BE2C (cell line): ENCODE results near the gene TNIP3.
"Not testable (repeated sequence)": the region's sequence is repeated elsewhere in the genome, so short reads cannot be mapped to it uniquely, and the experiment has no call there.

Source experiments
- DNase-seq: peaks from one replicate; pipeline ENCODE4 v3.0.0-alpha.2; 2020
- H3K27me3 ChIP-seq: fragments of 250-450 bp; sonication (Bioruptor Pico); 2 replicates; pipeline ENCODE4 v1.5.1; 2020; ENCODE audit warnings: mild to moderate bottlenecking
- H3K36me3 ChIP-seq: fragments of 250-450 bp; sonication (Bioruptor Pico); 2 replicates; pipeline ENCODE4 v1.5.1; 2020; ENCODE audit warnings: mild to moderate bottlenecking
- H3K4me1 ChIP-seq: fragments of 250-450 bp; sonication (Bioruptor Pico); 2 replicates; pipeline ENCODE4 v1.5.1; 2020
- H3K4me3 ChIP-seq: 2 replicates; pipeline ENCODE4 v1.5.1; 2011; ENCODE audit warnings: low read depth, low read length
- H3K9me3 ChIP-seq: fragments of 250-450 bp; sonication (Bioruptor Pico); 2 replicates; pipeline ENCODE4 v1.5.1; 2020
- TF ChIP-seq, protein P1 (sequence below): IDR thresholded peaks from 2 replicates; pipeline ENCODE4 v1.5.1; 2012; ENCODE audit warnings: mild to moderate bottlenecking, low read depth, low read length

The TNIP3 gene

DNA sequence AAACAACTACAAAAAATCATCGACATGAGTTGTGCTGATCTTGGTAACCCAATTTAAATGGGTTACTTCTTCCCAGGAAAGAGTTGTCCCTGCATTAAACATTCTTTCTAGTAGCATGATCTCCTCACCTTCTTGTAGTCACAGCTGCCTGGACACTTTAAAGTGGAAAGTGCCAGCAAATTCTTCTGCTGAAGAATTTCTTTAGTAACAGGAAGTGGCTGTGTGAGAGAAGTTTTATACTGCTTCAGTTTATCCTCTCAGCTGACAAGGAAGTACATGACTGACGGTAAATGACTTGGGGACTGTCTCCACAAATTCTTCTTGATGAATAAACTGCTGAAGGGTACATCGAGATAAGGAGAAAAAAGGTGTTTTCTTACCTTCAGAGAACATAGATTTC, 18.2 kb upstream of the TNIP3 start:
- Histone ChIP-seq H3K4me1 (no peaks in the 10 kb centered on the region), H3K27me3 (no peaks in the 10 kb centered on the region), H3K36me3 (no peaks in the 10 kb centered on the region), H3K9me3 (no peaks in the 10 kb centered on the region), H3K4me3 (no peak overlapping the region)
- TF ChIP-seq, protein P1, sequence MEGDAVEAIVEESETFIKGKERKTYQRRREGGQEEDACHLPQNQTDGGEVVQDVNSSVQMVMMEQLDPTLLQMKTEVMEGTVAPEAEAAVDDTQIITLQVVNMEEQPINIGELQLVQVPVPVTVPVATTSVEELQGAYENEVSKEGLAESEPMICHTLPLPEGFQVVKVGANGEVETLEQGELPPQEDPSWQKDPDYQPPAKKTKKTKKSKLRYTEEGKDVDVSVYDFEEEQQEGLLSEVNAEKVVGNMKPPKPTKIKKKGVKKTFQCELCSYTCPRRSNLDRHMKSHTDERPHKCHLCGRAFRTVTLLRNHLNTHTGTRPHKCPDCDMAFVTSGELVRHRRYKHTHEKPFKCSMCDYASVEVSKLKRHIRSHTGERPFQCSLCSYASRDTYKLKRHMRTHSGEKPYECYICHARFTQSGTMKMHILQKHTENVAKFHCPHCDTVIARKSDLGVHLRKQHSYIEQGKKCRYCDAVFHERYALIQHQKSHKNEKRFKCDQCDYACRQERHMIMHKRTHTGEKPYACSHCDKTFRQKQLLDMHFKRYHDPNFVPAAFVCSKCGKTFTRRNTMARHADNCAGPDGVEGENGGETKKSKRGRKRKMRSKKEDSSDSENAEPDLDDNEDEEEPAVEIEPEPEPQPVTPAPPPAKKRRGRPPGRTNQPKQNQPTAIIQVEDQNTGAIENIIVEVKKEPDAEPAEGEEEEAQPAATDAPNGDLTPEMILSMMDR: no peak
- no peak for DNase-seq

DNA sequence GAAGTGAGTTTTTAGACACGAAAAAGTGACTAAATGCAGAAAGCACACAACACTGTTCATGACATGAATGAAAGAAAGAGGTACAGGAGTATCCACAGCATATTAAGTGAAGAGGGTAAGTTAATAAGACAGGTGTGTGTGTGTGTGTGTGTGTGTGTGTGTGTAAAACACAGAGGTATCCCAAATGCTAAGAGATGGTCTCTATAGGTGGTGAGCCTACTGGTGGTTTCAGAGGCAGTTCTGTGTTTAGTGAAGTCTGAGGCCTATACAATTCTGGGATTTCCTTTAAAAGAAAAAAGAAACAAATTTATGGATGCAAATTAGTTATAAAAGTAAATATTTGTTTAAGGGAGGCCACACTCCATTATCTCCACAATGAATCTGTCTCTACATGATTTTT, 17.4 kb upstream of the TNIP3 start:
- Histone ChIP-seq H3K27me3 (no peaks in the 10 kb centered on the region), H3K36me3 (no peaks in the 10 kb centered on the region), H3K9me3 (no peaks in the 10 kb centered on the region), H3K4me1 (no peaks in the 10 kb centered on the region), H3K4me3 (no peak overlapping the region)
- TF ChIP-seq, protein P1: no peak
- no peak for DNase-seq

DNA sequence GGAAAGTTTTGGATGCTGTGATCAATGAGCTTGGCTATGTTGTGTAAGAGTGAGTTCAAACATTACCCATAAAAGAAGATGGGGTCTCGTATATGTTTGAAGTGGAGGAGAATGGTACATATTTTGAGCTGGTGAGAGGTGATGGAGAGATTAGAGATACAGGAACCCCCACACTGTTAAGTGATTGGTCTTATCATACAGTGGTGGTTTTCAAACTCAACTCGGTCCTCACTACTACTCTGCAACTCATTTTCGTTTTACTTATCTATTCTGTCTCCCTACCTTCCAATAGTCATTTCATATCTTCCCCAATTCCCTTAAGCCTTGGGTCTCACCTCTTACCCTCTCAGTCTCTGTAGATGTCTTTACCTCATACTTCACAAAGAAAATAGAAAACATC, 16.4 kb upstream of the TNIP3 start:
- Histone ChIP-seq H3K9me3 (no peaks in the 10 kb centered on the region), H3K27me3 (no peaks in the 10 kb centered on the region), H3K4me3 (no peak overlapping the region), H3K36me3 (no peaks in the 10 kb centered on the region), H3K4me1 (no peaks in the 10 kb centered on the region)
- TF ChIP-seq, protein P1: no peak
- no peak for DNase-seq

DNA sequence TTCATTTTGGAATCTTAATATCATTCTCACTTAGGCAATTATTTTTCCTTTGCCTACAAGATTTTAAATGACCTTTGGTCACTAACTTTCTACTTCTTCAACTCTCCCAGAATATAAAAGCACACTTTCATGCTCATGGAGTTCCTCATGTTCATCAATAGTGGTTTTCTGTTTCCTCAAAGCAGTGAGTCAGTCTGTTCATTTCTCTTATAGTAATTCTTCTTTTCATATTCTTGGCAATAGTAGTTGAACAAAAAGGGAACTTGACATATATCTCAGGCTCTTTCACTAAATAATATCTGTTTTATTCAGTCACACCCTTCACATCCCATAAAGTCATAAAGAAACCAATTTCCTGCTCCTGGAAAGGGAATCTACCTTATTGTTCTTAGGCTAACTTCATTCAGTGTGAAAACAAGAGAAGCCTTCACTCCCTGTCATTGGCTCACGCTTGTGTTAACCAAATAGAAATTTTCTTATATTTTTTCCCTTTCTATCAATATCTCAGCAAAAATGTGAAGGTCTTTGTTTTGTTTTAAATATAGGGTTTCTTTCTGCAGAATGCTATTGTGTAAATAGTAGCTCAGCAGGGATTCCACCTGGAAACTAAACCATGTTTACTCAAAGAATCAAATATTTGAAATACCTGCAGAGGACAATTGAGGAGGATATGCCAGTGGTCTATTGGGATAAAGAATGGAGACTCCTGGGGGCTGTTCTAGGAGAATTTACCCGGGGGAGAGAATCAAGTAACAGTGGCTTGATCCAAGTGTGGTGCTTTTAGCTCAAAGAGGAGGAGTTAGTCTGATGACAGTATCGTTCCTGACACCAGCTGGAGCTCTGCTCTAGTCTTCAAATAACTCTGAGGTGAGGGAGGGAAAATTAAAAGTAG, 13.4 kb upstream of the TNIP3 start:
- no peaks in the 10 kb centered on the region for H3K27me3 ChIP-seq
- no peaks in the 10 kb centered on the region for H3K36me3 ChIP-seq
- H3K4me1 ChIP-seq: no peaks in the 10 kb centered on the region
- H3K4me3 ChIP-seq: no peak overlapping the region
- H3K9me3 ChIP-seq: no peaks in the 10 kb centered on the region
- no peak for DNase-seq
- TF ChIP-seq, protein P1: no peak

DNA sequence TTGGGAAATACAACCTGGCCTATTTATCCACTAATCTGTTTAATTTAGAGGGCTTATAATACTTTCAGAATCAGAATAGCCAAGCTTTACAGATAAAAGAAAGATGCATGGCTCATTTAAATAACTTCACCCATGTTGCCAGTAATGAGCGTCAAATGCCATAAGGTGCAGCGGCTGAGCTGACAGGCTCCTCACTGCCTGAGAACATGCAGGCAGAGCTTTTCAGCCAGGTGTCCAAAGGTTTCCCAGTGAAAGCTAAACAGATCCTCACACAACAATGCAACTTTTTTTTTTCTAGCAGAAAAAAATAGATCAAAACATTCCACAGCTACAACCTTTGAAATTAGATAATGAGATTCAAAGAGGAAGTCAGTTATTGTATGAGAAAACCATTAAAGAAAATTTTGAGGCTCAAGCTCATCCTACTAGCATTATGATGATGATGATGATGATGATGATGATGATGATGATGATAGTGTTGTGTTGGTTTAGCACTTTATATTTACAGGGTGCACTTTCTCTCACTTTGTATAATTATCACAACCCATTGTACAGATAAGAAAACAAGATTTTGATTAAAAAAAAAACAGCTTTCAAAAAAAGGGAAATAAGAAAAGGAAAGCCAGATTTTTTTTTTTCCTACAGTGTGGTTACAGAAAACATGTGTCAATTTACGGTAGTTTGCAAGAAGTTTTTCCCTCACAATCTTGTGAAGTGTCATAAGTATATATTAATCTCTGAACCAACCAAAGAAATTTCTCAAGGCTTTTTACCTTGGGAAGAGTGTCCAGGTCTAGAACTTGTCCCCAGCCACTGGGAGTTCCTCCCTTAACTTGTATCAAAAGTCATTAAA, 12.2 kb upstream of the TNIP3 start:
- TF ChIP-seq, protein P1: no peak
- H3K27me3 ChIP-seq: no peaks in the 10 kb centered on the region
- DNase-seq: no peak
- H3K4me1 ChIP-seq: no peaks in the 10 kb centered on the region
- H3K9me3 ChIP-seq: no peaks in the 10 kb centered on the region
- no peaks in the 10 kb centered on the region for H3K36me3 ChIP-seq
- H3K4me3 ChIP-seq: no peak overlapping the region

DNA sequence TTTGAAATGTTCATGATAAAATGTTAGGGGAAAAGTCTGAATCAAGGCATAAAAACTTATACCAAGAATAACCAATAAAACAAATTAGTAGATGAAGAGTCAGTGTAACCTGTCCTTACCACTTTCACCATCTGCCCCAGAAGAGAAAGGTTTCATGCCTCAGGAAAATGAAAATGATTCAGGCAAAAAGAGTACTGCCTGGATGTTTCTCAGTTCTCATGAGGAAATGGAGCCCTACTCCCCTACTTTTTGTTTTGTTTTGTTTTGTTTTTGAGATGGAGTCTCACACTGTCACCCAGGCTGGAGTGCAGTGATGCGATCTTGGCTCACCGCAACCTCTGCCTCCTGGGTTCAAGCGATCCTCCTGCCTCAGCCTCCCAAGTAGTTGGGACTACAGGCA, 7.4 kb upstream of the TNIP3 start:
- H3K36me3 ChIP-seq, H3K4me3 ChIP-seq, H3K9me3 ChIP-seq, DNase-seq, H3K4me1 ChIP-seq, H3K27me3 ChIP-seq: not testable (repeated sequence)
